OCI-LY1 (cell line): Measurements from ENCODE around the gene SMOC2.

Experiments used
- CTCF ChIP-seq: fragments of 200-600 bp; sonication (generic), shearing (Covaris generic); IDR thresholded peaks from 2 replicates; pipeline ENCODE4 v1.5.1; 2017; ENCODE audit warnings: mild to moderate bottlenecking, antibody characterized with exemption, low read length, moderate library complexity, mixed read lengths
- EZH2 ChIP-seq: fragments of 200-600 bp; sonication (generic), shearing (Covaris generic); IDR thresholded peaks from 2 replicates; pipeline ENCODE4 v1.8.0; 2017; ENCODE audit warnings: borderline replicate concordance, mixed run types, mild to moderate bottlenecking, antibody characterized with exemption, low read length, moderate library complexity, mixed read lengths

GRCh38 chr6:168634541-168635328, 193.8 kb downstream of the SMOC2 start:
- TF ChIP-seq CTCF (no peak), EZH2 (no peak)
